NCI-H2196 (cell line): ENCODE results near the gene SLC45A2.
"Not testable (repeated sequence)": the region's sequence is repeated elsewhere in the genome, so short reads cannot be mapped to it uniquely, and the experiment has no call there.

Source experiments
- DNase-seq: peaks from one replicate; lab custom pipeline; 2025; ENCODE audit not compliant: unreplicated experiment; lab: John Stamatoyannopoulos, UW

SLC45A2 gene

GRCh38 chr5:33929925-33930690 is 54.4 kb downstream of the SLC45A2 start:
- DNase-seq: no peak

- DNase-seq: no peak
These were observed 56.2 kb downstream of the SLC45A2 start for GRCh38 chr5:33928283-33928682.

GRCh38 chr5:33927685-33928084 is 56.8 kb downstream of the SLC45A2 start:
- DNase-seq: no peak

GRCh38 chr5:33925278-33925677 is 59.2 kb downstream of the SLC45A2 start:
- no peak for DNase-seq

DNA sequence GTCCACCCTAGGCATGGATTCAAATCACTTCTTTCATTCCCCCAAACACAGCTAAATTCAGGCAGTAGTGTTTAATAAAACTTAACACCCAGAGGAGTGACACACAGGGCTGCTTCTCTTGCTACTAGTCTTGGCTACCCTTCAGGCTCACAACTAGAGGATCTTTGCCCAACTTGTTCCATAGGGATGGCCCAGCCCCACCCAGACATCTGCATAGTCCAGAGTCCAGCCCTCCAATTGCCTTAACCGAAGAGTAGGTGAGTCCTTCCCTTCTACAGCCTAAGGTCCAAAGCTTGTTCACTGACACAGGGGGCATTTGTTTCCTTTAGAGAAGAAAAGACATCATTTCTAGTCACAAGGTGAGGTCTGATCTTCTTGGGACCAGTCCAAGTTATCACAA is 63.5 kb downstream of the SLC45A2 start:
- no peak for DNase-seq

- not testable (repeated sequence) for DNase-seq
These were observed 69.6 kb downstream of the SLC45A2 start for GRCh38 chr5:33914844-33915243.

DNA sequence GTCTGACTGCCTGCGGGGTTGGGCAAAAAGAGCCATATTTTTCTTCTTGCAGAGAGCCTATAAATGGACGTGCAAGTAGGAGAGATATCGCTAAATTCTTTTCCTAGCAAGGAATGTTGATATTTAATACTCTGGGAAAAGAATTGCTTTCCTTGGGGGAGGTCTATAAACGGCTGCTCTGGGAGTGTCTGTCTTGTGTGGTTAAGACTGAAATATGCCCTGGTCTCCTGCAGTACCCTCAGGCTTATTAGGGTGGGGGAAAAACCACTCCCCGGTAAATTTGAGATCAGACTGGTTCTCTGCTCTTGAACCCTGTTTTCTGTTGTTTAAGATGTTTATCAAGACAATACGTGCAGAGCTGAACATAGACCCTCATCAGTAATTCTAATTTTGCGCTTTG is 78.2 kb downstream of the SLC45A2 start:
- not testable (repeated sequence) for DNase-seq

DNA sequence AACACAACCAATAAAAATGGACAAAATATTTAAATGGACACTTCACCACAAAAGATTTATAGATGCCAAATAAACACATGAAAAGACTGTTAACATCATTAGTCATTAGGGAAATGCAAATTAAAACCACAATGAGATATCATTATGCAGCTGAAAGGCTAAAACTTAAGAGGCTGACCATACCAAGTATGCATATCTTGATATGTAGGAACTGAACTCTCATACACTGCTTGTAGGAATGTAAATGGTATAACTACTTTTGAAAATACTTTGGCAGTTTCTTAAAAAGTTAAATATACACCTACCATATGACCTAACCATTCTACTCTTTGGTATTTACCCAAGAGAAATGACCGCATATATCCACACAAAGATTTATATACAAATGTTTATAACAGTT is 79.1 kb downstream of the SLC45A2 start:
- no peak for DNase-seq

- DNase-seq: no peak
These were observed 81.4 kb downstream of the SLC45A2 start for GRCh38 chr5:33903118-33903517.

- DNase-seq: no peak
These were observed 83.3 kb downstream of the SLC45A2 start for GRCh38 chr5:33901156-33901555.
